ENCODE results near the gene RGL2.

GRCh38 chr6:33241968-33242367 lies 56.8 kb downstream of the RGL2 start:
- TF ChIP-seq CTCF (IDR thresholded peaks at IDR 0.05) (no peak), POLR2A (IDR thresholded peaks at IDR 0.05) (no peak)

Measured in uterus (tissue), 2 donors.